ENCODE results near the gene INO80E.

Gene INO80E

DNA sequence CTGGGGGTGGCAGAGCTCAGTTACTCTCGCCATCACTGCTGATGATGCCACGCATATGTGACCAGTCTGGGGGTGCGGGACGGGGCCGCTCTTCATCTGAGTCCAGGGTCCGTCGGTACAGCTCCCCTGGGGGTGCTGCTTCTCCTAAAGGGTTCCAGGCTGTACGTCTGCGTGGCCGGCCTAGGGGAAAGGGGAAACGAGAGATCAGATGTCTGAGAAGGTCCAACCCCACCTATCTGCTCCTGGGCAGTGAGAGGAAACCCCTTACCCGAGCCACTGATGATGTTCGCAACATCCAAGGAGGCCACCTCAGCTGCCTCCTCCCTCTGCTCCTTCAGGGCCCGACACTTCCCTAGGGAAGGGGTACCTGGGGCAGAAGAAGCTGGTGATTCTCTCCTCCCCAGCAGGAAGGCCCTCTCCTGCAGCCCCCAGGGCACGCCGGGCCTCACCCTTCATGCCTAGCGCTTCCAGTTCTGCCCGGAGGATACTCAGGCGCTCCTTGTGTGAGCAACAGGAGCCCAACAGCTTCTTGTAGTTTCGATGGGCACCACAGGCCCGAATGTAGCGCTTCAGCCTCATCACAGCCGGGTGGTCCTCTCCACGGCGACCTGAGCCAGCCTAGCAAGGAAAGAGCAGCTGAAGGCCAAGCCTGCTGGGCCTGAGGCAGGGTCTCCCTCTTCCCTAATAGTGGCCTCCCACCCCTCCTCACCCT lies 2.7 kb upstream of the INO80E start:
- no peak for DNase-seq

GRCh38 chr16:29993903-29994599 lies 2.0 kb upstream of the INO80E start:
- no peak for DNase-seq

DNA sequence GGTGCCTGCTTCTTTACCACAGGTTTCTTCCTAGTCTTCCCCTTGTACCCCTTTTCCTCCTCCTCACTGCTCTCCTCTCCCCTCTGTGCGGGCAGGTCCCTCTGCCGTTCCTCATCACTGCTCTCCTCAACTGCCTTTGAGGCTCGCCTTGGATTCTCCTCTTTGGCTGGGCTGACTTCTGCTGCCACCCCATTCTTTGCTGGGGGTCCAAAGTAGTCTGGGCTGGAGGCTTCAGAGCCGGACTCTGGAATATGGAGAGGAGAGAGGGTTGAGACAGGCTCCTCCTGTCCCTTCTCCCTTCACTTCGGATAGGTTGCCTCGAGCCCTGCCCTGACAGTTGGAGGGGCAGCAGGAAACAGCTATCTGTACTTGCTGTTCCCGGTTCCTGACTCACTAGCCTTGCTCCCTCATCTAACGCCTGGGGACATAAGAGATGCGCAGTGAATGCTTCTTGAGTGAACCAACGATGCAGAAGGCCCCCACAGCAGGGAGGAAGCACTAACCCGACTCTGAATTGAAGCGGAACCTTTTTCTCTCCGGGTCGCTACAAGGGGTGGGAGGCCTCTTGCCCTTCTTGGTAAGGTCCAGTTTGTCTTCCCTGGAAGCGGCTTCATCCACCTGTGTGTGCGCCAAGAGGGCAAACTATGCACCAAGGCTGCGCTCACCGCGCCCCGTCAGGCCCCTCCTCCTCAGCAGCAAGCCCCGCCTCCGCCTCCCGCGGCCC lies 1.3 kb upstream of the INO80E start:
- peak; percentile 86 for DNase-seq

- peak; percentile 91 for DNase-seq
Measured at GRCh38 chr16:29995324-29995910, 624 bp upstream of the INO80E start, which contains the start of gene HIRIP3. Gene HIRIP3 (minus strand): TSS chr16:29995617. CDS start chr16:29995605, 12 bp downstream.

- DNase-seq = no peak
Measured at GRCh38 chr16:29996766-29997250, 767 bp downstream of the INO80E start.

GRCh38 chr16:29999605-30000004 lies 3.6 kb downstream of the INO80E start:
- DNase-seq = no peak

- no peak for DNase-seq
Measured at GRCh38 chr16:30000735-30001631, 4.9 kb downstream of the INO80E start.

GRCh38 chr16:30002614-30003346 lies 6.7 kb downstream of the INO80E start:
- no peak for DNase-seq

DNA sequence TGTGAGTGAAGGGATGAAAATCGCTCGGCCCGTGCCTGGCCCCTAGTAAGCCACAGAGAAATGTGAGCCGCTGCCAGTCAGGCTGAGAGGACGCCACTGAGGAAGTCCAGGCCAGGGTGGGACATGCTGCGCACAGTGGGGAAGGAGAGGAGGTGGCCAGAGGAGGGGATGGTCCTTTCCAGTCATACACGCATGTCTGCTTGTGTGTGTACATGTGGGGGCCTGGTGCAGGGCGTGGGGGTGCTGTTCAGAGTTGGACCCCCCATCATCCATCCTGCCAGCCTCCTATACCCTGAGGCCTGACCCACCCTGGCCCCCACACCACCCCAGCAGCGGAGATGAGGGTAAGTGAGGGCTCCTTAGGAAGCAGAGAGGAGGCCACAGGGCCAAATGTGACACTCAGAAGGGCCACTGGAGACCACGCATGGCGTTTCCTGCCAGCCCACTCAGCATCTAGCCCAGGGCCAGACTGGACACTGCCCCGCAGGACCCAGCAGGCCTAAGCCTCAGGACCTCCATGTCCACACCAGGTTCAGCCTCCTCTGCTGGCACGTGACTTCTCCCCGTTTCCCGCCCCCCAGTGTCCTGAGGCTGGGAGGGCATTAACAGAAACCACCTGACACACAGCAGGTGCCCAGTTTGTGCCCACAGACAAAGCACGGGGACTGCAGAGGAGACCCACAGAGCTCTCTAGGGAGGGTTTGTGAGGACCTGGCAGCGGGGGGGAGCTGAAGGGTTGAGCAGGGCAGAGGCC lies 7.8 kb downstream of the INO80E start:
- DNase-seq = no peak

GRCh38 chr16:30004424-30004776 lies 8.4 kb downstream of the INO80E start:
- DNase-seq = no peak

DNA sequence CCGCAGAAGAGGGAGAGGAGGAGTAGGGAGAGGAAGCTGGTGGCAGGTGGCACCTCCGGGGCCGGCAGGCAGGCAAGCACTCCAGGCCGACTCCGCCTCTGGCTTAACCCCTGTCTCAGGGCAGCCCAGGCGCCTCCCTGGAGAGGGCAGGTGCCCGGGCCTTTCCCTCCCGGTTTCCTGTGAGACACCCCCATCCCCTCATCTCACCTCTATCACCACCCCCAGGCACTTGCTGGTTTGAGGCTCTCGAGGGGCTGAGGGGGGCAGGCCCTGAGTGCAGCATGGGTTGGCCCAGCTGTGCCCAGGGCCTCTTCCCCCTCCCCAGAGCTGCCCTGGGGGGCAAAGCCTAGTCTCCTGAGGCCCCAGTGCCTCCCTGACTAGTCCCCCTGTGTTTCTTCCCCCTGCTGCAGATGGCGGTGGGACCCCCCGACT lies 8.8 kb downstream of the INO80E start:
- DNase-seq = no peak

GRCh38 chr16:30005341-30006094 lies 9.5 kb downstream of the INO80E start:
- peak; percentile 55 for DNase-seq

DNA sequence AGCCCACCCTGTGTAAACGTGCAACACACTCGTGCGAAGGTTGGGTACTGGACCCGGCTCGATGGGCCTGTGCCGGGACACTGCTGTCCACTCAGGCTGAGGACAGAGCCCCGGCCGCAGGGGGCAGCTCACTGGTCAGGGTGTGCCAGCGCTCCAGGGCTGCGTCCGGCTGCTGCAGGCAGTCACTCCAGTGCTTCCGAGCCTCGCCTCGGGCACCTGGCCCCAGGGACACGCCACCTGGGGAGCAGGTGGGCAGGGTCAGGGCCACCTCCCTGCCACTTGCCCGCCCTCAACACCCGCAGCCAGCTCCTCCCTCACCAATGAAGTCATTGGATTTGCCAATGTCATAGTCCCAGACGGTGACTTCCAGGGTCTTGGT lies 10.0 kb downstream of the INO80E start:
- no peak for DNase-seq

DNA sequence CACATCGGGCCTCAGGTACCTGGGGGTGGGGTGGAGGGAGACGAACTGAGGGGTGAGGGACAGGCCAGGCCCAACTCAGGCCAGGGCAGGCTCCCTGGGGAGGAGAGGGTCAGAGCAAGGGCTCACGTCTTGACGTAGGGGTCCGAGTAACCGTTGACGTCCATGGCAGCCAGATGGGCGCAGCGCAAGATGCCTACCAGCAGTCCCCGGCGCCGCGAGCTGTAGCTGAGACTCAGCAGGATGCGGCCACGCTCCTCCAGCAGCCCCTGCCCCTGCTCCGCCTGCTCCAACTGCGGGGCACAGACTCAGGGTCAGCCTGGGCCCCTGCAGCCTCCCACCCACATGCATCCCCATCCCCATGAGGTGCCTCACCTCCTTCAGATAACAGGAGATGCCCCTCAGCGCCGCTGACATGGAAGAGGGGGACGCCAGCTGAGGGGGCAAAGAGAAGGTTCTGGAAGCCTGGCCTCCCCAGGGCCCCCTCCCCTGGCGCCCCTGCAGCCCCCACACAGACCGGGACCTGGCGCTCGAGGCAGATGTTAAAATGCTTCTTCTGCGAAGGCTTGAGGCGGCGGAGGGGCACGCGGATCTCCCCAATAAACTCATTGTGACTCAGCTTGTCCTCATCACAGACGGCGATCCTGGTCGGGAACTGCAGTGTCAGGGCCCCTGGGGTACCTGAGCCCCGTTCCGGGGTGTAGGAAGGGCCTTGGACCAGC lies 10.8 kb downstream of the INO80E start:
- DNase-seq = no peak

GRCh38 chr16:30007378-30007895 lies 11.4 kb downstream of the INO80E start:
- DNase-seq = no peak

GRCh38 chr16:30009085-30009862 lies 13.2 kb downstream of the INO80E start:
- no peak for DNase-seq

- DNase-seq = no peak
Measured at GRCh38 chr16:30009990-30010843, 14.2 kb downstream of the INO80E start.
